Erythroblast (primary cell): ENCODE measurements around the gene PTCD2.
A peak's percentile ranks its signal among the peaks of the same experiment; 100 is the strongest.

Source experiments
- DNase-seq, 2 experiments: peaks; one replicate each; lab custom pipeline; 2025; lab: John Stamatoyannopoulos, UW
- GATA1 ChIP-seq: IDR thresholded peaks from 2 replicates; pipeline ENCODE4 v1.6.1; 2011; ENCODE audit warnings: low read depth, mild to moderate bottlenecking, control low read depth, low read length, moderate library complexity
- POLR2A ChIP-seq: IDR thresholded peaks from 2 replicates; pipeline ENCODE4 v1.6.1; 2011; ENCODE audit warnings: mild to moderate bottlenecking, low read length

PTCD2 gene, protein sequence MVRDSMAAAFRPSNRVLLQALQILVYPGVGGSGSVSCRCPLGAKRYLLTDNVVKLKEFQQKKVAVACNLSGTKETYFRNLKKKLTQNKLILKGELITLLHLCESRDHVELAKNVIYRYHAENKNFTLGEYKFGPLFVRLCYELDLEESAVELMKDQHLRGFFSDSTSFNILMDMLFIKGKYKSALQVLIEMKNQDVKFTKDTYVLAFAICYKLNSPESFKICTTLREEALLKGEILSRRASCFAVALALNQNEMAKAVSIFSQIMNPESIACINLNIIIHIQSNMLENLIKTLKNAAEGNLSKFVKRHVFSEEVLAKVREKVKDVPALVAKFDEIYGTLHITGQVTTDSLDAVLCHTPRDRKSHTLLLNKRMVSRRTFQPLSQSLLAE

DNA sequence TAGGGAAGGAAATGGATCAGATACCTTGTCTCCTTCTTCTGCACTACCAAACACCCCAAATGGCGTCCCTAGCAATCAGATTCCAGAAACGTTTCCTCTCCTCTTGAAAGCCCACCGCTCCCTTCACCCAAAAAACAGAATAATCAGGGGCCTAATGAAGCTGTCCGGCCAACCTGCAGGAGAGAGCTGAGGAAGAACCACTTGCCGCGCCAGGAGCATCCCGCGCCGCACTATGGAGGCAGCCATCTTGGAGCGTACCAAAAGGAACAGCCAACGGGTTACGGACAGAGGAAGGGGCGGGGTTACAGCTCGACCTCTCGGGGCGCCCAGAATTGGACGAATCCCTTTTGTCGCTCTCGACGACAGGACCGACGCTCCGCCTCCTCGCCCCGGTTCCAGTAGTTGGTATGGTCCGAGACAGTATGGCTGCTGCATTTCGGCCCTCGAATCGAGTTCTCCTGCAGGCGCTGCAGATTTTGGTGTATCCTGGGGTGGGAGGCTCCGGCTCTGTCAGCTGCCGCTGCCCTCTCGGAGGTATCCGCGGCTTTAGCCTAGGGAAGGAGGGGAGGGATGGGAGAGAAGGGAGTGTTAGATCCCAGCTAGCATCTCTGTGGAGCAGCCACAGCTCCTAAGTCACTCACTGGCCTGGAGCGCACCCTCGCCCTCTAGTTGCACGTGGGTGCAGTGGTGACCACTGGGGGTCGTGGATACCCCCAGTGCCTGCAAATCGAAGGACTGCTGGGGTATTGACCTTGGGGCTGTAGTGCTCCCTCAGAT, at the start of gene PTCD2, which contains the start of gene MRPS27:
Gene PTCD2 (plus strand): TSS at position 398 of the 777 bp plus-strand sequence. CDS start 10 bp downstream, at position 408.
Gene MRPS27 (minus strand): TSS at position 265 of the 777 bp plus-strand sequence. CDS start 19 bp downstream, at position 246.
- TF ChIP-seq GATA1 (no peak), POLR2A (peak; percentile 95)

GRCh38 chr5:72271702-72272101, 48.5 kb upstream of the PTCD2 start:
- no peak for DNase-seq
- TF ChIP-seq GATA1 (no peak), POLR2A (no peak)

More for the DNA sequence above, at the start of gene PTCD2, which contains the start of gene MRPS27:
- DNase-seq = peak; percentile 99

GRCh38 chr5:72272398-72272797, 47.8 kb upstream of the PTCD2 start:
- no peak for DNase-seq
- TF ChIP-seq POLR2A = no peak
- TF ChIP-seq GATA1 = no peak

DNA sequence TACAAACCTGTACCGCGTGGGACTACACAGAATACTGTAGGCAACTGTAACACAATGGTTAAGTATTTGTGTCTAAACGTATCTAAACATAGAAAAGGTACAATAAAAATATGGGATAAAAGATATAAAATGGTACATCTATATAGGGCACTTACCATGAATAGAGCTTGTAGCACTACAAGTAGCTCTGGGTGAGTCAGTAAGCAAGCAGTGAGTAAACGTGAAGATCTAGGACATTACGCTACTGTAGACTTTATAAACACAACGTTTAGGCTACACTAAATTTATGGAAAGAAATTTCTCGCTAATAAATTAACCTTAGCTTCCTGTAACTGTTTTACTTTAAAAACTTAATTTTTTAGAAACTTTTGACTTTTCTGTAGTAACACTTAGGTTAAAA, 46.6 kb upstream of the PTCD2 start:
- peak in 1 of 2 experiments; percentile 35 for DNase-seq
- TF ChIP-seq GATA1 (no peak), POLR2A (no peak)

DNA sequence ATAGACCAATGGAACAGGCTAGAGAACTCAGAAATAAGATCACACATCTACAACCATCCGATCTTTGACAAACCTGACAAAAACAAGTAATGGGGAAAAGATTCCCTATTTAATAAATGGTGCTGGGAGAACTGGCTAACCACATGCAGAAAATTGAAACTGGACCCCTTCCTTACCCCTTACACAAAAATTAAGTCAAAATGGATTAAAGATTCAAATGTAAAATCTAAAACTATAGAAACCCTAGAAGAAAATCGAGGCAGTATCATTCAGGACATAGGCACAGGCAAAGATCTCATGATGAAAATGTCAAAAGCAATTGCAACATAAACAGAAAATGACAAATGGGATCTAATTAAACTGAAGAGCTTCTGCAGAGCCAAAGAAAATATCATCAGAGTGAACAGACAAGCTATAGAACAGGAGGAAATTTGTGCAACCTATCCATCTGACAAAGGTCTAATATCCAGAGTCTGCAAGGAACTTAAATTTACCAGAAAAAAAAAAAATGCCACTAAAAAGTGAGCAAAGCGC, 43.9 kb upstream of the PTCD2 start:
- no peak for DNase-seq
- no peak for TF ChIP-seq POLR2A
- no peak for TF ChIP-seq GATA1

GRCh38 chr5:72280581-72281069, 39.5 kb upstream of the PTCD2 start:
- TF ChIP-seq POLR2A = no peak
- no peak for TF ChIP-seq GATA1
- peak; percentile 54 to 60 for DNase-seq

DNA sequence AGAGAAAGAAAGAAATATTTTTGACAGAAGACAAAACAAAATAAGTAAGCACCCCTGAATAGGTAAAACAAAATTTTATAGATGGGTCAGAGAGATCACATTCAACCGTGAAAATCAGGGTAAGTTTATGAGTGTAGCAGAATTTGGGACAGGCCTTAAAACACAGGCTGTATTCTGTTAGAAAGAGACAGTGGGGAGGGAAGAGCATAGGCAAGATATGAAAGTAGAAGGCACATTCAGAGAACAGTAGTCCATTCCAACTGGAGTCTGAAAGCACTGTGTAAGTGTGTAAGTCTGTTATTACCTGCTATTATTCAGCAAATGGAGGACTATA, 38.8 kb upstream of the PTCD2 start:
- peak in 1 of 2 experiments; percentile 60 for DNase-seq
- no peak for TF ChIP-seq GATA1
- no peak for TF ChIP-seq POLR2A

DNA sequence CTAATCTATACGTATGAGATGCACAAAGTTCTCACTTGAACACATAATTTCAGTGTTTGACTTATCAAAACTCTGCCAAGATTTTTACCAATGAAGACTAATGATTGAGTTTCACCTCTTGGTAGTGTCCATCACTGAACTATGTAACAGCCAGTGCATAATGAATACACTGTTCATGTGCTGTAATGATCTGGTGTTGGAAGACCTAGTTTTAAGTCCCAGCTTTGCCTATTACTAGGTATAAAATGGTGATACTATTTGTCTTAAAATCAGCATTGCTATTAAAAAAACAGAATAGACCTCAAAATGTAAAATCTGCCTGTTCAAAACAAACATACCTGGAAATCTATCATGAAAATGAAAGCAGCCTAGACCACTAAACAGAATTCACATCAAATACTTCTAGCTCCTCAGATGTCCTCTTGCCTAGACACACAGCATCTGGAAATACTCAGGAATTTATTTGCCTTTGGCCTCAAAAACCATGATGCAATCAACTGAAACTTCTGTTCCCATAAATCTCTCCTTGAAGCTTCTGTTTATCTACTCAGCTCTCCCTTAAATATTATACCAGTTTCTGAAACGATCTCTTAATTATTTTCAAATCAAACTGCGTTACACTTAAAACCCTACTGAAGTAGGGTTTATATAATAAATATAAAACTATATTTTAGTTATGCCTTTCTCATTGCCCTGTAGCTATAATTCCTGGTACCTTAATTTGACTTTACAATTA, 38.2 kb upstream of the PTCD2 start:
- no peak for TF ChIP-seq GATA1
- no peak for TF ChIP-seq POLR2A
- peak; percentile 62 to 83 for DNase-seq

DNA sequence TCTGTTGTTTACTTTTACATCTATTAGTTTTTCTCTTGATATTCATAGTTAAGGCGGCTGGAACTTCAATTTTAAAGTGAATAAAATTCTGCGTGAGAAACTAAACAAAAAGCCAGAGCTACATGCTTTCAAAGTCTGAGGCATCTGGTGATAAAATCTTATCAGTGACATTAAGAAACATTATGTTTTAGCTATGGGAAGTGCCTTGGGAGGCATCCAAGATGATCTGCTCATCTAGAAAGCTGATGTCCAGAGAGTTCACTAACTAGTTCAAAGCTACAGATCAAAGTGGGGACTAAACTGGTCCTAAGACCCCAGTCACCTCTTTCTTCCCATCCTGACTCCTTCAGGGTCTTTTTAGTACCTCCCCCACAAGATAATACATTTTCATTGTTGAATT, 37.3 kb upstream of the PTCD2 start:
- peak; percentile 50 to 59 for DNase-seq

GRCh38 chr5:72283358-72283757, 36.8 kb upstream of the PTCD2 start:
- TF ChIP-seq GATA1 (no peak), POLR2A (no peak)
- DNase-seq = peak; percentile 15 to 38

More for the DNA sequence above, 37.3 kb upstream of the PTCD2 start:
- TF ChIP-seq POLR2A = no peak
- no peak for TF ChIP-seq GATA1

GRCh38 chr5:72284559-72285423, 35.4 kb upstream of the PTCD2 start:
- no peak for TF ChIP-seq POLR2A
- TF ChIP-seq GATA1 = no peak
- DNase-seq = no peak

DNA sequence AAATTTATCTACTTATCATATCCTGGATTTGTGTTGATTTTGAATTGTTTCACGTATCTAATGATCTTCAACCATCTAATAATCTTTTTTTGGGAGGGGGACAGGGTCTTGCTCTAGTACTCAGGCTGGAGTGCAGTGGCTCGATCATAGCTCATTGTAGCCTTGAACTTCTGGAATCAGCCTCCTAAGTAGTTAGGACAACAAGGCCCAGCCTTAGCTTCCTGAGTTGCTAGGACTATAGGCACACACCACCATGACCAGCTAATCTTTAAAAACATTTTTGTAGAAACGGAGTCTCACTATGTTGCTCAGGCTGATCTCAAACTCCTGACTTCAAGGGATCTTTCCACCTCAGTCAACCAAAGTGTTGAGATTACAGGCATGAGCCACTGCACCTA, 34.8 kb upstream of the PTCD2 start:
- TF ChIP-seq GATA1 = no peak
- TF ChIP-seq POLR2A = no peak
- no peak for DNase-seq

- TF ChIP-seq GATA1 (no peak), POLR2A (no peak)
- DNase-seq = no peak
Observed at GRCh38 chr5:72286798-72287197, 33.4 kb upstream of the PTCD2 start.
